ENCODE results near the gene ZNF581. TPM values are rescaled to one million over a fixed set of nuclear protein-coding genes. Genes with fewer than 3 reads are reported as not detected.

Gene ZNF581
- polyA plus RNA-seq, 3 donors: 25.1 to 31.6 (median 29.4) TPM

GRCh38 chr19:55691561-55692481 lies 48.4 kb downstream of the ZNF581 start:
- intact Hi-C loops (cut with micrococcal nuclease): no loop called here
- no peak overlapping the region for H3K4me3 ChIP-seq (replicated peaks in 1 of 3; ENCODE audit: low read depth in 2 of 3, low read length in 3 of 3)
- H3K79me2 ChIP-seq (ENCODE audit: insufficient read depth, low read length): peaks cover 16% of the 10 kb centered on the region
- H3K4me1 Mint-ChIP-seq: peaks cover 2% of the 10 kb centered on the region
- no peak overlapping the region for H3K27ac ChIP-seq (ENCODE audit: low read depth in 1 of 2, low read length in 2 of 2)
- no peak overlapping the region for H2AFZ ChIP-seq (ENCODE audit: insufficient read depth, low read depth, low read length, poor library complexity, severe bottlenecking)
- H3K27ac Mint-ChIP-seq: no peak overlapping the region
- no peaks in the 10 kb centered on the region for H3K9me3 Mint-ChIP-seq
- no peak overlapping the region for H3K4me2 ChIP-seq (replicated peaks; ENCODE audit: extremely low read depth, low read length, poor library complexity, severe bottlenecking)
- peaks cover 70 to 95% of the 10 kb centered on the region in 2 donors for H3K36me3 Mint-ChIP-seq
- no peaks in the 10 kb centered on the region for H3K9me3 ChIP-seq (replicated peaks in 1 of 2; ENCODE audit: control insufficient read depth in 1 of 2, insufficient read depth in 1 of 2, low read length in 2 of 2)
- no peak for TF ChIP-seq CTCF (IDR thresholded peaks at IDR 0.05)
- no peaks in the 10 kb centered on the region for H3K27me3 Mint-ChIP-seq (ENCODE audit: low read depth in 3 of 3)
- peaks cover 85% of the 10 kb centered on the region for H4K20me1 ChIP-seq (ENCODE audit: insufficient read depth, low read length)
- no peaks in the 10 kb centered on the region for H3K4me1 ChIP-seq (ENCODE audit: control insufficient read depth in 1 of 2, insufficient read depth in 2 of 2, low read length in 2 of 2)
- DNase-seq: no peak
- no peak overlapping the region for H3K4me3 Mint-ChIP-seq
- no peaks in the 10 kb centered on the region for H3K27me3 ChIP-seq (ENCODE audit: control insufficient read depth in 2 of 2, insufficient read depth in 2 of 2, low read length in 2 of 2)
- WGBS (ENCODE audit: insufficient coverage): 96% methylated on average over 23 of the region's 31 CpGs
- H3K9ac ChIP-seq (ENCODE audit: insufficient read depth, low read length, poor library complexity, severe bottlenecking): no peak overlapping the region
- H3K36me3 ChIP-seq (replicated peaks in 1 of 2; ENCODE audit: control insufficient read depth in 1 of 2, insufficient read depth in 2 of 2, low read length in 2 of 2): peaks cover 94 to 99% of the 10 kb centered on the region in 2 donors

GRCh38 chr19:55692681-55693081 lies 49.2 kb downstream of the ZNF581 start:
- no peak overlapping the region for H3K9ac ChIP-seq (ENCODE audit: insufficient read depth, low read length, poor library complexity, severe bottlenecking)
- peaks cover 2% of the 10 kb centered on the region for H3K4me1 Mint-ChIP-seq
- H3K4me3 Mint-ChIP-seq: no peak overlapping the region
- no peaks in the 10 kb centered on the region for H3K27me3 Mint-ChIP-seq (ENCODE audit: low read depth in 3 of 3)
- intact Hi-C loops (cut with micrococcal nuclease): no loop called here
- no peak for TF ChIP-seq CTCF (IDR thresholded peaks at IDR 0.05)
- no peaks in the 10 kb centered on the region for H3K9me3 Mint-ChIP-seq
- H2AFZ ChIP-seq (ENCODE audit: insufficient read depth, low read depth, low read length, poor library complexity, severe bottlenecking): no peak overlapping the region
- peaks cover 94 to 99% of the 10 kb centered on the region in 2 donors for H3K36me3 ChIP-seq (replicated peaks in 1 of 2; ENCODE audit: control insufficient read depth in 1 of 2, insufficient read depth in 2 of 2, low read length in 2 of 2)
- H3K4me1 ChIP-seq (ENCODE audit: control insufficient read depth in 1 of 2, insufficient read depth in 2 of 2, low read length in 2 of 2): no peaks in the 10 kb centered on the region
- H3K9me3 ChIP-seq (replicated peaks in 1 of 2; ENCODE audit: control insufficient read depth in 1 of 2, insufficient read depth in 1 of 2, low read length in 2 of 2): no peaks in the 10 kb centered on the region
- H3K27me3 ChIP-seq (ENCODE audit: control insufficient read depth in 2 of 2, insufficient read depth in 2 of 2, low read length in 2 of 2): no peaks in the 10 kb centered on the region
- no peak for DNase-seq
- no peak overlapping the region for H3K4me3 ChIP-seq (replicated peaks in 1 of 3; ENCODE audit: low read depth in 2 of 3, low read length in 3 of 3)
- H3K27ac Mint-ChIP-seq: no peak overlapping the region
- no peak overlapping the region for H3K4me2 ChIP-seq (replicated peaks; ENCODE audit: extremely low read depth, low read length, poor library complexity, severe bottlenecking)
- no peak overlapping the region for H3K27ac ChIP-seq (ENCODE audit: low read depth in 1 of 2, low read length in 2 of 2)
- H4K20me1 ChIP-seq (ENCODE audit: insufficient read depth, low read length): peaks cover 82% of the 10 kb centered on the region
- 98% methylated on average over 18 of the region's 19 CpGs for WGBS (ENCODE audit: insufficient coverage)
- peaks cover 7% of the 10 kb centered on the region for H3K79me2 ChIP-seq (ENCODE audit: insufficient read depth, low read length)
- peaks cover 68 to 95% of the 10 kb centered on the region in 2 donors for H3K36me3 Mint-ChIP-seq

Measured in CD14-positive monocyte (primary cell).